HL-60 (cell line): ENCODE measurements around the gene SHH.

ENCODE experiments used
- DNase-seq, 2 experiments: peaks; one replicate each; pipeline ENCODE4 v3.0.0-alpha.2; 2010 to 2020; ENCODE audit warnings: low read depth in 1 of 2, low spot score in 1 of 2
- H3K27ac ChIP-seq: fragments of 250-450 bp; sonication (Bioruptor Pico); replicated peaks from 2 replicates; pipeline ENCODE4 v1.5.1; 2020; ENCODE audit warnings: mild to moderate bottlenecking, moderate library complexity
- H3K27me3 ChIP-seq: fragments of 250-450 bp; sonication (Bioruptor Pico); 2 replicates; pipeline ENCODE4 v1.5.1; 2021; ENCODE audit warnings: mild to moderate bottlenecking, moderate library complexity; ENCODE audit not compliant: insufficient read depth, poor library complexity, severe bottlenecking
- H3K4me3 ChIP-seq: replicated peaks from 2 replicates; pipeline ENCODE4 v1.5.1; 2011; ENCODE audit warnings: mild to moderate bottlenecking, control low read depth, low read length; ENCODE audit not compliant: insufficient read depth
- GABPA ChIP-seq: IDR thresholded peaks from 2 replicates; pipeline ENCODE4 v1.6.1; 2012; ENCODE audit warnings: low read depth
- POLR2AphosphoS5 ChIP-seq: IDR thresholded peaks from 2 replicates; pipeline ENCODE4 v1.6.1; 2012; ENCODE audit warnings: low read depth
- SPI1 ChIP-seq: IDR thresholded peaks from 2 replicates; pipeline ENCODE4 v1.6.1; 2012; ENCODE audit warnings: low read depth, mild to moderate bottlenecking, borderline replicate concordance
- TF ChIP-seq, protein P1 (sequence below): IDR thresholded peaks from 2 replicates; pipeline ENCODE4 v1.6.1; 2012; ENCODE audit warnings: low read depth; ENCODE audit not compliant: insufficient replicate concordance
- TF ChIP-seq, protein P2 (sequence below): IDR thresholded peaks from one replicate; pipeline ENCODE4 v1.5.1; 2011; ENCODE audit warnings: low read length, control low read depth, inconsistent platforms; ENCODE audit not compliant: insufficient read depth

SHH gene

DNA sequence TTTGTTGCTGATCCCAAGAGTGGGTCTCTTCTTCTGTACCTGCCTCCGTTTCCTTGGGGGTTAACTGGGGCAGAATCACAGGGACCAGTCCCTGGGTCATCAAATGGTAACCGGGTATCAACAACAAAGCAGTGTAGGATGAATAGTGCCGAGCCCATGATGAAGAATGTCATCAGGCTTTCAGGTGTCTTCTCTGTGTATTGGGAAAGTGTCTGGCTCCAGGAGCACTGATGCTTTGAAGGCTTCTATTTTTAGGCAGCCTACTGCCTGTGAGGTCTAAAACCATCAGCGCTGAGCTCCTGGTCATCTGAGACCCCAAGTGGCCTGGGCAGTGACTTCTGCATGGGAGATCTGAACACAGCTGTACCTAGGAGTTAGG, 48.2 kb upstream of the SHH start:
- no peaks in the 10 kb centered on the region for H3K27me3 ChIP-seq
- no peak for DNase-seq
- H3K27ac ChIP-seq: no peak overlapping the region
- H3K4me3 ChIP-seq: no peak overlapping the region
- TF ChIP-seq POLR2AphosphoS5: no peak
- TF ChIP-seq SPI1: no peak
- TF ChIP-seq, protein P1, sequence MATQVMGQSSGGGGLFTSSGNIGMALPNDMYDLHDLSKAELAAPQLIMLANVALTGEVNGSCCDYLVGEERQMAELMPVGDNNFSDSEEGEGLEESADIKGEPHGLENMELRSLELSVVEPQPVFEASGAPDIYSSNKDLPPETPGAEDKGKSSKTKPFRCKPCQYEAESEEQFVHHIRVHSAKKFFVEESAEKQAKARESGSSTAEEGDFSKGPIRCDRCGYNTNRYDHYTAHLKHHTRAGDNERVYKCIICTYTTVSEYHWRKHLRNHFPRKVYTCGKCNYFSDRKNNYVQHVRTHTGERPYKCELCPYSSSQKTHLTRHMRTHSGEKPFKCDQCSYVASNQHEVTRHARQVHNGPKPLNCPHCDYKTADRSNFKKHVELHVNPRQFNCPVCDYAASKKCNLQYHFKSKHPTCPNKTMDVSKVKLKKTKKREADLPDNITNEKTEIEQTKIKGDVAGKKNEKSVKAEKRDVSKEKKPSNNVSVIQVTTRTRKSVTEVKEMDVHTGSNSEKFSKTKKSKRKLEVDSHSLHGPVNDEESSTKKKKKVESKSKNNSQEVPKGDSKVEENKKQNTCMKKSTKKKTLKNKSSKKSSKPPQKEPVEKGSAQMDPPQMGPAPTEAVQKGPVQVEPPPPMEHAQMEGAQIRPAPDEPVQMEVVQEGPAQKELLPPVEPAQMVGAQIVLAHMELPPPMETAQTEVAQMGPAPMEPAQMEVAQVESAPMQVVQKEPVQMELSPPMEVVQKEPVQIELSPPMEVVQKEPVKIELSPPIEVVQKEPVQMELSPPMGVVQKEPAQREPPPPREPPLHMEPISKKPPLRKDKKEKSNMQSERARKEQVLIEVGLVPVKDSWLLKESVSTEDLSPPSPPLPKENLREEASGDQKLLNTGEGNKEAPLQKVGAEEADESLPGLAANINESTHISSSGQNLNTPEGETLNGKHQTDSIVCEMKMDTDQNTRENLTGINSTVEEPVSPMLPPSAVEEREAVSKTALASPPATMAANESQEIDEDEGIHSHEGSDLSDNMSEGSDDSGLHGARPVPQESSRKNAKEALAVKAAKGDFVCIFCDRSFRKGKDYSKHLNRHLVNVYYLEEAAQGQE: no peak
- TF ChIP-seq, protein P2, sequence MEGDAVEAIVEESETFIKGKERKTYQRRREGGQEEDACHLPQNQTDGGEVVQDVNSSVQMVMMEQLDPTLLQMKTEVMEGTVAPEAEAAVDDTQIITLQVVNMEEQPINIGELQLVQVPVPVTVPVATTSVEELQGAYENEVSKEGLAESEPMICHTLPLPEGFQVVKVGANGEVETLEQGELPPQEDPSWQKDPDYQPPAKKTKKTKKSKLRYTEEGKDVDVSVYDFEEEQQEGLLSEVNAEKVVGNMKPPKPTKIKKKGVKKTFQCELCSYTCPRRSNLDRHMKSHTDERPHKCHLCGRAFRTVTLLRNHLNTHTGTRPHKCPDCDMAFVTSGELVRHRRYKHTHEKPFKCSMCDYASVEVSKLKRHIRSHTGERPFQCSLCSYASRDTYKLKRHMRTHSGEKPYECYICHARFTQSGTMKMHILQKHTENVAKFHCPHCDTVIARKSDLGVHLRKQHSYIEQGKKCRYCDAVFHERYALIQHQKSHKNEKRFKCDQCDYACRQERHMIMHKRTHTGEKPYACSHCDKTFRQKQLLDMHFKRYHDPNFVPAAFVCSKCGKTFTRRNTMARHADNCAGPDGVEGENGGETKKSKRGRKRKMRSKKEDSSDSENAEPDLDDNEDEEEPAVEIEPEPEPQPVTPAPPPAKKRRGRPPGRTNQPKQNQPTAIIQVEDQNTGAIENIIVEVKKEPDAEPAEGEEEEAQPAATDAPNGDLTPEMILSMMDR: no peak
- TF ChIP-seq GABPA: no peak

DNA sequence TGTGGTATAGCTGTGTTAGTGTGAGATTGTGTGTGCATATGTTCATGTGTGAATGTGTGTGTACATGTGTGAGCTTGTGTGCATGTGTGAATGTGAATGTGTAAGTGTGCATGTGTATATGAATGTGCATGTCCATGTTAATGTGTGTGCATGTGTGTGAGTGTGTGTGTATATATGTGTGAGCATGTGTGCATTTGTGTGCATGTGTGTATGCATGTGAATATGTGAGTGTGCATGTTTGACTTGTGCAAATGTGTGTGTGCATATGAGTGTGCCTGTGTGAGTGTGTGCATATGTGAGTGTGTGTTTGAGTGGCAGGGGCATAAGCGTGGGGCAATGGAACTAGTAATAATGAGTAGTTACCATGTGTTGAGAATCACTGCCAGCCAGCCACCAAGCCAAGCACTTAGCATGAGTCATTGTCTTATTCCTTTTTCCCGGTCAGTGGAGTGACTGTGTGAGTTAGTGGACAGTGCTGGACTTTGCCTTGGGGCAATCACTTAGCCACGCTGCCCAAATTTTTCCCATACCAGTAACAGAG, 46.3 kb upstream of the SHH start:
- no peaks in the 10 kb centered on the region for H3K27me3 ChIP-seq
- DNase-seq: no peak
- no peak overlapping the region for H3K4me3 ChIP-seq
- TF ChIP-seq SPI1 (no peak), POLR2AphosphoS5 (no peak), GABPA (no peak)
- TF ChIP-seq, protein P2: no peak
- TF ChIP-seq, protein P1: no peak
- no peak overlapping the region for H3K27ac ChIP-seq

DNA sequence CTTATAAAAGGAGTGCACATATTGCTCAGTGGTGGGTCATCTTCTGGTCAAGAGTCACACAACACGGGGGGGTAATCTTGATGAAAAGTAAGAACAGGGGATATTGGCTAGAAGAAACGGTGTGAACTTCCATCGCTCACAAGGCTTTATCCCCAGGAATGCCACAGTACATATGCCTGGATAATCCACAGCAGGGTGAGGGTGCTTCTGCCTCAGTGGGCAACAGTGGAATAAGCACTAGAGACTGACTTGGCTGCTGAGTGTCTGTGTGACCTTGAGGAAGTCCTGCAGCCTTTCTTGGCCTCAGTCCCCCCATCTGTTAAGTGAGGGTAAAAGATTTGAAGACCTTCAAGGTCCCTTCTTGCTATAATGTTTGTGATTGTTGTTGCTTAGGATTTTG, 44.9 kb upstream of the SHH start:
- no peak overlapping the region for H3K27ac ChIP-seq
- H3K4me3 ChIP-seq: no peak overlapping the region
- H3K27me3 ChIP-seq: no peaks in the 10 kb centered on the region
- DNase-seq: no peak
- TF ChIP-seq GABPA (no peak), POLR2AphosphoS5 (no peak), SPI1 (no peak)
- TF ChIP-seq, protein P2: no peak
- TF ChIP-seq, protein P1: no peak
